ENCODE measurements around the gene TUT7.

DNA sequence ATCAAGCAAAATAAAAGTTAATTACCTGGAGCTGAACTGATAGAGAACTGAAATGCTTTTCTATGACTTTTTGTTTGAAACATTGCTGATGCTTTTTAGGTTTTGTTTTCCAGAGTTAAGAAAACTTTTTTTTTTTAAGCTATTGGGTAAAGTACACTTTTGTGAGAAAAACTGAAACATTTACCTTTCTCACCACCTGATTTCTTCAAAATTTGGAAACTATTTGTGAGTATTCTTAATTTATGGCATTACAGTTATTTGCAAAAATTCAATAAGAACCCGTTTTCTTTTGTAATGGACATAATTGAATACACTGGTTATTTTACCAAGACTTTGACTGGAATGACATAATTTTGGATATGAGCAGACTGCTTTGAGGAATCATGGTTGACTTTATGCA is 101.3 kb downstream of the TUT7 start:
- TF ChIP-seq E2F1 (CRISPR knock-in tag; IDR thresholded peaks at IDR 0.05) = no peak
- TF ChIP-seq ZBTB21 (CRISPR knock-in tag; IDR thresholded peaks at IDR 0.05; ENCODE audit: borderline replicate concordance) = no peak
- no peak for TF ChIP-seq USF1 (CRISPR knock-in tag; IDR thresholded peaks at IDR 0.05)
